Cardiac septum (tissue), 1 donor: Measurements from ENCODE around the gene CCND1. TPM values are rescaled to one million over a fixed set of nuclear protein-coding genes. Genes with fewer than 3 reads are reported as not detected.

Source experiments
- DNase-seq: peaks from one replicate; pipeline ENCODE4 v3.0.0-alpha.2; 2020; ENCODE audit warnings: low spot score
- intact Hi-C: fragments of 100-400 bp; cut with DNase I; formaldehyde crosslinking; loops from one replicate; pipeline ENCODE4 v1.14.0; 2022
- total RNA-seq: library from RNA; stranded (reverse); fragmentation: NEBNext Ultra II Directional; extraction: Animal tissue kit (Norgen Biotek cat#: 25700); gene quantifications from one replicate; pipeline ENCODE4 v1.2.1, GENCODE V29; 2021
- donor health status: DM: no; HTN: no; CAD: no.

Gene CCND1
- total RNA-seq, 1 donor from 2014 or later = 258 TPM

DNA sequence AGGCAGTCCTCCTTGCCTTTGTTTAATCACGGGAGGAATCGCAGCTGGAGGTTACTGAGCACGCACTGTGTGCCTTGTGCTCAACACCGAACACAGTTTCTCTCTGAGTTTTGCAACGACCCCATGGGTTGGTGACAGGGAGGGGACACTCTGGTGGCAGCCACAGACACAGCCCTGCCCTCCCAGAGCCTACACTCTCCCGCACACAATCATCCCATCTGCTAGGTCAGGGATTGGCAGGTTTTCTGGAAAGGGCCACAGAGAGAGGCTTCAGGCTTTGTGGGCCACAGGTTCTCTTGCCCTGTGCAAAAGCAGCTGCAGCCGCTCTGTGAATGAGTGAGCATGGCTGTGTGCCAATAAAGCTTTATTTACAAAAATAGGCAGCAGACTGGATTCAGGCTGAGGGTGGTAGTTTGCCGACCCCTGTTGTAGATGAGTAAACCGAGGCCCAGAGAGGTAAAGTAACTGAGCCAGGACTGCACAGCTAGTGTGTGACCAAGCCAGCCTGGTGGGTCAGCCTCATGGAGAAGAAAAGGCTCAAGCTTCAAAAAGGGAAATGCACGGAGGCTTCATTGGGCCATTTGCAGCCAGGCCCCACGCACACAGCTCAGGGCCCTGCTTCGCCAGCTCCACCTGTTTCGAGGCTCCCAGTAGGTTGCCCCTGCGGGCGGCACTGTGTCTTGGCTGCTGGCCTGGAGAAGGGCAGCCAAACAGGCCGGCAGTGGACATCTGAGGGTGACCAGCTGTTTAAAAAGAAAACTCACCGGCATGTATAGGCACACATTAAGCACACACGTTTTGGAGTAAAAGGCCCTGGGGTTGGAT, 17.9 kb downstream of the CCND1 start:
- intact Hi-C loops = no loop called here
- DNase-seq = no peak

DNA sequence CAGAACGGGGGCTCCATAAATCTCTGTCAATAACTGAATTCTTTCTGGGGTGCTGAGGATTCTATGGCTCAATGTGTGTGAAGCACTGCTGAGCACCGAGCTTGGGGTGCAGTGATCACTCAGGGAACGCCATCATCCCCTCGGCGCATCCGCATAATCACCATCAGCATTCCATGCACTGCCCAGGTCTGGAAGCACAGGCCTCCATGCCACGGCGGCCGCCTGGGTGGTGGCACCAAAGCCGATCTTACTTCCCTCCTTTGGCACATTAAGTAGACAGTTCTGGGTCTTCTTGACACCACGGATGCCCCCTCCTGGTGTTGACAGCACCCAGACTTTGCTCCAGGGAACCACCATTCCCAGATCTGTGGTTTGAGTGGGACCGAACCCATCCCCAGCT, 18.6 kb downstream of the CCND1 start:
- peak; percentile 33 for DNase-seq
- intact Hi-C loops = no loop called here

DNA sequence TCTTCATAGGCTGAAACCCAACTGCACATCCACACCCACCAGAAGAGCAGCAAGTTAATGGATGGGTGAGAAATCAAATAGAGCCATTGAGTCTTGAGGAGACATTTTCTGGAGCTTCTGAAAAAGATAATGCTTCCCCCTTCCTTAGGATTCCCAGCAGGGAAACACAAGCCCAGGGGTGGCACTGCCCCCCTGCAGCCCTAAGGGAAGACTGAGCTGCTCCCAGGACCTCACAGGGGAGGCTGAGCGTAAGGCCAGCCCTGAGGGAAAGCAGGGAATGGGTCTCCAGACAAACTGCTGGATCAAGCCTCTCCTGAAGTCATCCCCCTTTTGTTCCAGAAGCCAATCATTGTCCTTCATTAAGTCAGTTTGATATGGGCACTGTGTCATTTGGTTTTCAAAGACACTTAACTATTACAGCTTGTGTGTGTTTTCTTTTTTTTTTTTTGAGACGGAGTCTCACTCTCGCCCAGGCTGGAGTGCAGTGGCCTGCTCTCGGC, 19.1 kb downstream of the CCND1 start:
- no peak for DNase-seq
- intact Hi-C loops = no loop called here

- no peak for DNase-seq
- intact Hi-C loops = no loop called here
Measured at GRCh38 chr11:69661413-69661715, 20.4 kb downstream of the CCND1 start.

DNA sequence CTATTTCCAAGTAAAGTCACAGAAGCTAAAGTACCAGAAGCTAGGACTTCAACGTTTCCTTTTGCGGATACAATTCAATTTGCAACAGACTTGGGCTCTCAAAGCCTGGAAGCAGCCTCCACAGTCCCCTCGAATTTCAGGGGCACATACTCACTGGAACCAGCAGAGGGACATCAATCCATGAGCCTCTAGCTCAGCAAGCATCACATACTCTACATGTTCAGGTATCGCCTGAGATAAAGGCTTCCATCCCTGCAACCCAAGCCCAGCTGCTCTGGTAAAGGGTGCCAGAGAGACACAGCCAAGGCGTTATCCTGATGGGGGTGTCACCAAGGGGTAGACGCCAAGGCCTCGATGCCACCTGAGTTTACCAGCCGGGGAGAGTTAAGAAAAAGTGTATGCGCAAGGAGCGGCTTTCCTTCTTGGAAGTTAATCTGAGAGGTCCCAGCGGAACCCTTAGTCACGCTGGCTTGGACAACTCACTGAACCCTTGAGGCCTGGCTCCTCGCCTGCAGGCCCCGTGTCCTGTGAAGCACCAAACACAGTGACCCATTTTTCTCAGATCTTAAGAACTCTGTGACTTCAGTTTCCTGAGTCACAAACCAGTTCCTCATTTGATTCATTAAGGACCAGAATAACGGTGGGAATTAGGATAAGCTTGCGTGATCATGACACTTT, 21.2 kb downstream of the CCND1 start:
- DNase-seq = peak; percentile 19
- intact Hi-C loops = no loop called here

GRCh38 chr11:69662806-69663205, 21.9 kb downstream of the CCND1 start:
- intact Hi-C loops = no loop called here
- peak; percentile 56 for DNase-seq

- intact Hi-C loops = no loop called here
- peak; percentile 68 for DNase-seq
Measured at GRCh38 chr11:69663326-69663725, 22.4 kb downstream of the CCND1 start.

DNA sequence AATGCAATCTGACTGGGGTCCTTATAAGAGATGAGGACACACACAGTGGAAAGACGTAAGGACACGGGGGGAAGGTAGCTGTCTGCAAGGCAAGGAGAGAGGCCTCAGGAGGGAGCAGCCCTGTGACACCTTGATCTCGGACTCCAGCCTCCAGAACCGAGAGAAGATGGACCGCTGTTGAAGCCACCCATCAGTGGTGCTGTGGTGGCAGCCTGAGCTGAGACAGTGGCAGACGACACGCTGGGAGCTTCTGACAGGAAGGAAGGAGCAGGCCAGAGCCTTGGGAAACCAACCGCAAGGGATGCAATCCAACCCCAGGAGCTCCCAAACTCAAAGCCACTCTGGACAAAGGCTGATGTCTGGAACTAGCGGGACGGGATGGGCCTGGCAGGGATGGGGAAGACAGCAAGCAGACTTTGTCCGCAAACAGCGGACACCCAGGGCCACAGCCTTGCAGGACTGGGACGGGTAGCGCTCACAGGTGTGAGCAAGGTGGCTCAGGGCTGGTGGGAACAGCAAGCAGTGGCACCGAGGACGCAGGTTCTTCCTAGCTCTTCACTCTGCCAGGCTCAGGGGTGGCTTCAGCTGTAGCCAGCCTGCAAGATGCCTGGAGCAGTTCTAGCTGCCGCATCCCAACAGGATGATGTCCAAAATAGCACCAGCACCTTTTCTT, 23.3 kb downstream of the CCND1 start:
- intact Hi-C loops = no loop called here
- DNase-seq = peak; percentile 67

DNA sequence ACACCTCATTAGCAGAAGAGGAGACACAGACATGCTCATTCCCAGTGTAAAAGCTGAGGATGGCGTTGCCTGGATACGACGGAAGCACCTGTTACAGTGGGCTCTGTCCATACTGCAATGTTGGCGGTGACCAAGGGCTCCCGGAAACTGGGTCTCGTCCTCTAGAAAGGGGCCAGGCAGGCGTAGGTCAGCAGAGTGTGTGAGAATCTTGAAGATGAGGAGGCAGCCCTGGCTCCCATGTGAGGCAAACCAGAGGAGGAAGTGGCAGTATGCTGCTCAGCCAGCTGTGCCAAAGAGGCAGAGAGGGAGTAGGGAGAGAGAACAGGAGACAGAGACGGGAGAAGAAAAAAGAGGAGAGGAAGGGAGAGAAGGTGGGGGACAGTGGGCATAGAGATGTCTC, 23.9 kb downstream of the CCND1 start:
- DNase-seq = peak; percentile 68
- intact Hi-C loops = no loop called here

DNA sequence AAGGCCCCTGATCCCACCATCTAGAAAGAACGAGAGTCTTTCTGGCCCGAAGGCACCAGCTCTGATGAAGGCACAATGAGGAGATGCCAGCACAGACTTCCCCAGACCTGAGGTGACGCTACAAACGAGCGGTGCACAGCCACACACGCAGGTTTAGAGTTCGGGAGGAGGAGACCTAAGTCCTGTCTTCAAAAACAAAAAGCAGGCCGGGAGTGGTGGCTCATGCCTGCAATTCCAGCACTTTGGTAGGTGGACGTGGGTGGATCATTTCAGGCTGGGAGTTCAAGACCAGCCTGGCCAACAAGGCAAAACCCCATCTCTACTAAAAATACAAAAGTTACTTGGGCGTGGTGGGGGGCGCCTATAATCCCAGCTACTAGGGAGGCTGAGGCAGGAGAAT, 24.7 kb downstream of the CCND1 start:
- no peak for DNase-seq
- intact Hi-C loops = no loop called here

GRCh38 chr11:69666261-69666660, 25.3 kb downstream of the CCND1 start:
- no peak for DNase-seq
- intact Hi-C loops = no loop called here

DNA sequence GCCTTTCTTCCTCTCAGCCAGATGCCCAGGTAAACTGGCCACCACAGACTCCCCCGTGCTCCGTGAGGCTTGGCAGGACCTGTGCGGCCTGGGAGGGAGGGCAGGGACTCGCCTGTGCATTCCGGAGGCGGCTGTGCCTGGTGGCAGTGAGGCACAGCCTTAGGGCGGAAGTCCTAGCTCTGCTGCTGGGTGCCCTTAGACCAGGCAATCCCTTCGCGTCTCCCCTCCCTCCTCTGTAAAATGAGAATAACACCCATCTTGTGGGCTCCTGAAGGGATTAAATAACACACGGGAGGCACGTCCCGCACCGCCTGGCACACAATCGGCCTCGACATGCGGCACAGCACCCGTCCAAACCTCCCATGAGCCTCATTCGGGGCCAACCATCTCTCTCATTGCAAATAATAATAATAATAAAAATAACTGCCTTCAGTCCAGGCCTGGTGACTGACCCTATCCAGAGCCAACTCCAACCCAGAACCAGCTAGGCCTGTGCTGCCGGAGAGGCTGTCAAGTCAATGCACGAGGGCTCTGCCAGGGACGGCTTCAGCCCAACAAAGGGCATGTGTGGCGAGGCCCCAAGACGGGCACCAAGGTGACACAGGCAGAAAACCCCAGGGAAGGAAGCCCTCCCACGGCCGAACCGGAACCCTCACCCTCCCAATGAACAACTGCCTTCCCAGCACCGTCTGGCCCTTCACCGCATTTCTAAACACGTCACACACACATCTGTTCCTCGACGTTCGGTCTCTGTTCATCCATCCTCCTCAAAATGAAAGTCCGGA, 26.0 kb downstream of the CCND1 start:
- peak; percentile 58 for DNase-seq
- intact Hi-C loops = no loop called here

DNA sequence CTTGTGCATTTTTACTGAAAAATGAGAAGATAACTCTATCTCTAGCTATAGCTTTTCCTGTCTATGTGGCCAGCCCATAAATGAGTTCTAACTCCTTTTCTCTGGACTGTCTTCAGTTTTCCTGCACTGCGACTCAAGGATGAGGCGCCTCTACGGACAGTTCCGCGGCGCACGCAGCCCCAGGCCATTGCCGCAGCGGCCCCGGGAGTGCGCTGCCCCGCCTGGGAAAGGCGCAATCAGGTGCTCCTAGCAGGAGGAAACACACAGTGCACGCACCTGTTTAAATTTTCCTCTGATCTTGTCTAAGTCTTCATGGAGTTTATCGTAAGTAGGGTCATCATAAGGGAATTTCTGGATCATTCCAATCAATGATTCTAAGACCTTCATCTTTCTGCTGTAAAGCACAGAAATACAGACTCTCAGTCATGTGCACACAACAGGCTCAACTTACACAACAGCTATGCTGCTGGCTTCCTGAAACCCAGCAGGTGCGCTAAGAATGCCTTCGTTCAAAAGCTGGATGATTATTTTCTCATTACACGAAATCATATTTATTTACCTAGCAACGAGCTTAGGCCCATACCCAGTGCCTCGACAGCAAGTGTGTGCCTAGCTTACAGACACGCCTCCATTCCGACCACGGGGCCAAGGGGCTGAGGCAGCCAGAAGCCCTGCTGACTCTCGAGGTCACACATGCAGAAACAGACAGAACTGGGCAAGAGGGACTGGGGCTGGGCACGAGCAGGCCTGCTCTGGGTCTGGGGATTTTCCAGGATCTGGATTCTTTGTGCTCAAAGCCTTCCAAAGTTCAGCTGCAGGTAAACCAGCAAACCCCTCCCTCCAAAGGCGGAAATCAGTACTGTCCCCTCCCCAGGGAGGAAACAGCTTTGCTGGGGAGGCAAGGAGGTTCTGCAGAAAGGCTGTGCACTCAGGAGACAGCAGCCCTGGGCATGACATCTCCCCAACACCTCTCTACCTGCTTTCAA, 27.0 kb downstream of the CCND1 start:
- intact Hi-C loops = no loop called here
- peak; percentile 39 for DNase-seq

- peak; percentile 47 for DNase-seq
- intact Hi-C loops = no loop called here
Measured at GRCh38 chr11:69669486-69669885, 28.5 kb downstream of the CCND1 start.

DNA sequence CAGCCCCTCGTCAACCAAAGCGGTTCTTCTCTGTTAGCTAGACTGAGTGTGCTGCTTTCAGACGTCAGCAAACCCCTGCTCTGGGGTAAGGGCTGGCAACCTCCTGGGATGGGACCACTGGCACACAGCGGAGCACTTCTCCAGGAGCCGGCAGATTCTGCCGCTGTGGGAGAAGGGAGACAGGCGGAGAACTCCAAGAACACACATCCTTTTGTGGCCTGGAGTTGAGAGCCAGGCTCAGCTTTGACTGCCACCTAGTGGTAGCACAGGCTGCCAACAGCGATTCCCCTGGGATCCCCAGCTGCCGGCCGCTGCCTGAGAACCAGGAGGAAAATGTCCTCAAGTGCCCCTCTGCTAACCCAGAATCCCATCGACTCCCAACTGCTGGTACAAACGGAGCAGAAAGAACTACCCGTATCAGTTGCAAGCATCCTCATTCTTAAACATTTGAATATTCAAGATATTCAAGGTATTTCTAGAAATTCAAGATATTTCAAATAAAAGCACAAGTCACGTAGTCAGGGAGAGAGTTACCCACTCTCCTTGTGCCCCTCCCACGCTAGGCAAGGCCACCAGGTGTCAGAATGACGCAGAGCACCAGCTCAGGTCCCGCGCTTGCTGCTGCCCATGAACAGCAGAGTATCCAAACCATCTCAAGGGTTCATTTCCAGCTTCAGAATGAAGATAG, 29.3 kb downstream of the CCND1 start:
- peak; percentile 91 for DNase-seq

GRCh38 chr11:69671734-69672465, 30.9 kb downstream of the CCND1 start:
- intact Hi-C loops = loop anchor here (2.0 to 10.0 kb wide), 2 partner anchors 571 to 767 kb away; partner anchors contain the start of genes IGHMBP2 and MRPL21
- DNase-seq = peak; percentile 71

More for the DNA sequence above, 29.3 kb downstream of the CCND1 start:
- intact Hi-C loops = loop anchor here (2.0 to 10.0 kb wide), 2 partner anchors 570 to 766 kb away; partner anchors contain the start of genes IGHMBP2 and MRPL21

DNA sequence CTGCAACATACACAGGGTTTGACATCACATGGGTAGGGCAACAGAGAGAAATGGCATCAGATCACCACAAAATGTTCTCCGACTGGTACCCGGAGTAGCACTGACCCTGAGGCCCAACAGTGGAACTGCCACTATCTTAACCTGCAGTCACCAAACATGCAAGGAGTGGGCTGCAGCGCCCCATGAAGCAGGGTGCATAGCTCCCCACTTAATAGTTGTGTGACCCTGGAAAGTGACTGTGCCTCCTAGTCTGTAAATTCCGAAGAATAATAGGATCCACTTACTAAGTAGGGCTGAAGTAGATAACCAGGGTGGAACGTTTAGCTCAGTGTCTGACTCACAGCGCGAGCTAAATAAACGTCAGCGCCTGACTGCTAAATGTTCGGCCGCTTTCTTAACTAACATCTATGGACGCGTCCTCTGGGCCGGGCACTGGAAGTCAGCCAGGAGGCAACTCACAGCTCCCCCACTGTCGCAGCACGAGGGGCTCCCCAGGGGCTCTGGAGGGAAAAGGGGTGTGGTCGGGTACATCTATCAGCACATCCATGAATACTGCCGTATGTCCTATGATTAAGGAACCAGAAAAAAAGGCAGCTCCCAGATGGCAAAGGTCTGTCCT, 33.4 kb downstream of the CCND1 start:
- intact Hi-C loops = loop anchor here (10.0 kb wide), 1 partner anchor 770 kb away; the partner anchor contains the start of genes IGHMBP2 and MRPL21
- DNase-seq = no peak
